K562 (cell line): ENCODE results near the gene SLCO3A1. TPM values are rescaled to one million over a fixed set of nuclear protein-coding genes. Genes with fewer than 3 reads are reported as not detected.

Source experiments
- ATAC-seq: fragments of 200-7000 bp; cut with Tn5 transposase; 3 replicates; pipeline ENCODE4 v1.9.1; 2020; ENCODE audit warnings: moderate library complexity
- BruUV-seq: library from RNA; stranded (reverse); fragments of 400-500 nt; replicated peaks from 2 replicates; lab custom pipeline; 2021; lab: Mats Ljungman, UMichigan
- CTCF ChIA-PET: fragments of 300-600 bp; formaldehyde crosslinking; extraction: SDS; loops from one replicate; lab custom pipeline; 2021; ENCODE audit warnings: low intra/inter-chr PET ratio; lab: Yijun Ruan, JAX
- POLR2A ChIA-PET: fragments of 300-600, 350-650 bp; sonication (Branson Sonifier 250); formaldehyde crosslinking; extraction: SDS; loops from one replicate; lab custom pipeline; 2021; ENCODE audit warnings: antibody characterized with exemption, inconsistent platforms; lab: Yijun Ruan, JAX
- DNase-seq, 4 experiments: peaks; one replicate each; pipeline versions ENCODE4 v3.0.0 to v3.0.0-alpha.2; 2011 to 2018; ENCODE audit warnings: low spot score in 3 of 4, mixed read lengths in 3 of 4; ENCODE audit errors: extremely low read depth in 1 of 4
- FAIRE-seq: peaks from 2 replicates; lab custom pipeline; 2011; peaks lifted over from hg19 to GRCh38; lab: Jason Lieb, UNC
- H2AFZ ChIP-seq: 2 replicates; pipeline ENCODE4 v1.6.0; 2011; ENCODE audit warnings: low read depth, low read length, control low read depth, inconsistent platforms
- H3K27ac ChIP-seq: fragments of 200-600 bp; 3 replicates; pipeline ENCODE4 v1.8.0; 2011; ENCODE audit warnings: low read depth, mild to moderate bottlenecking, control low read depth, inconsistent platforms, low read length, moderate library complexity, mixed read lengths; ENCODE audit errors: extremely low read depth
- H3K27me3 ChIP-seq, 2 experiments: fragments of 300-600 bp in 1 of 2; 2 replicates in 1 of 2; 3 replicates in 1 of 2; pipeline versions ENCODE4 v1.6.0 to v1.8.0; 2011; ENCODE audit warnings: inconsistent platforms in 2 of 2, low read length in 2 of 2, mild to moderate bottlenecking in 1 of 2, mixed read lengths in 1 of 2, moderate library complexity in 1 of 2; ENCODE audit not compliant: control insufficient read depth in 2 of 2, insufficient read depth in 2 of 2
- H3K36me3 ChIP-seq: fragments of 300-600 bp; 3 replicates; pipeline ENCODE4 v1.8.0; 2011; ENCODE audit warnings: mild to moderate bottlenecking, low read length, inconsistent platforms; ENCODE audit not compliant: control insufficient read depth, insufficient read depth
- H3K4me1 ChIP-seq, 2 experiments: fragments of 200-600 bp in 1 of 2; replicated peaks in 1 of 2; 2 replicates in 1 of 2; 3 replicates in 1 of 2; pipeline versions ENCODE4 v1.5.1 to v1.8.0; 2011; ENCODE audit warnings: inconsistent platforms in 2 of 2, low read length in 2 of 2, mild to moderate bottlenecking in 1 of 2, mixed read lengths in 1 of 2, moderate library complexity in 1 of 2; ENCODE audit not compliant: control insufficient read depth in 2 of 2, insufficient read depth in 2 of 2
- H3K4me2 ChIP-seq: 2 replicates; pipeline ENCODE4 v1.6.1; 2011; ENCODE audit warnings: low read length, control low read depth, inconsistent platforms, mixed read lengths; ENCODE audit not compliant: insufficient read depth
- H3K4me3 ChIP-seq: fragments of 200-600 bp; sonication (generic), shearing (Covaris generic); 2 replicates; pipeline ENCODE4 v1.5.1; 2016; ENCODE audit warnings: control low read depth, inconsistent platforms
- H3K79me2 ChIP-seq: fragments of 200-600 bp; 3 replicates; pipeline ENCODE4 v1.8.0; 2011; ENCODE audit warnings: low read length, inconsistent platforms; ENCODE audit not compliant: control insufficient read depth, insufficient read depth
- H3K9ac ChIP-seq, 2 experiments: 2 replicates each; pipeline versions ENCODE4 v1.6.0 to v1.6.1; 2011; ENCODE audit warnings: low read depth in 2 of 2, low read length in 2 of 2, control low read depth in 1 of 2, inconsistent platforms in 1 of 2, mild to moderate bottlenecking in 1 of 2, mixed read lengths in 1 of 2; ENCODE audit not compliant: insufficient read depth in 1 of 2
- H3K9me1 ChIP-seq: one replicate; pipeline ENCODE4 v1.6.0; 2011; ENCODE audit warnings: inconsistent platforms, mild to moderate bottlenecking, low read length, moderate library complexity; ENCODE audit not compliant: control insufficient read depth, insufficient read depth
- H3K9me3 ChIP-seq: replicated peaks from 2 replicates; pipeline ENCODE4 v1.5.1; 2011; ENCODE audit warnings: low read depth, low read length, inconsistent platforms; ENCODE audit not compliant: control insufficient read depth, insufficient read depth
- H4K20me1 ChIP-seq: replicated peaks from 2 replicates; pipeline ENCODE4 v1.6.1; 2011; ENCODE audit warnings: low read length, inconsistent platforms, mixed read lengths; ENCODE audit not compliant: control insufficient read depth, insufficient read depth
- ADNP ChIP-seq: fragments of 200-800 bp; sonication (Bioruptor generic); IDR thresholded peaks from 2 replicates; pipeline ENCODE4 v1.6.1; 2016; ENCODE audit warnings: missing genetic modification characterization, missing compliant biosample characterization
- CSDE1 ChIP-seq, 2 experiments: fragments of 450-650 bp; IDR thresholded peaks; 2 replicates each; pipeline ENCODE4 v1.6.1; 2016; ENCODE audit warnings: mild to moderate bottlenecking in 1 of 2
- E2F6 ChIP-seq, 2 experiments: IDR thresholded peaks; 2 replicates each; pipeline ENCODE4 v1.6.1; 2011; ENCODE audit warnings: borderline replicate concordance in 1 of 2, control low read depth in 1 of 2, low read depth in 1 of 2, low read length in 1 of 2, mild to moderate bottlenecking in 1 of 2, mixed read lengths in 1 of 2, moderate library complexity in 1 of 2; ENCODE audit not compliant: insufficient read depth in 1 of 2, insufficient read length in 1 of 2, poor library complexity in 1 of 2, severe bottlenecking in 1 of 2; ENCODE audit errors: extremely low read depth in 1 of 2
- GATA2 ChIP-seq: sonication (generic); formaldehyde crosslinking; IDR thresholded peaks from 2 replicates; pipeline ENCODE4 v1.4.0; 2020; ENCODE audit warnings: mild to moderate bottlenecking, missing genetic modification reagents
- MEIS2 ChIP-seq: fragments of 450-650 bp; IDR thresholded peaks from 2 replicates; pipeline ENCODE4 v1.6.1; 2014; ENCODE audit warnings: mild to moderate bottlenecking; ENCODE audit not compliant: partially characterized antibody
- RBM34 ChIP-seq: fragments of 200-400 bp; formaldehyde crosslinking; IDR thresholded peaks from 2 replicates; pipeline ENCODE4 v1.6.1; 2018; ENCODE audit warnings: low read length, borderline replicate concordance; ENCODE audit not compliant: insufficient read depth
- SRF ChIP-seq, 2 experiments: fragments of 250-450, 450-650 bp in 1 of 2; sonication (Bioruptor Pico) in 1 of 2; sonication (generic) in 1 of 2; formaldehyde crosslinking; IDR thresholded peaks; 2 replicates each; pipeline versions ENCODE4 v1.5.0 to v1.5.1; 2020 to 2022; ENCODE audit warnings: mild to moderate bottlenecking in 1 of 2, missing genetic modification reagents in 1 of 2
- WHSC1 ChIP-seq: IDR thresholded peaks from one replicate; pipeline ENCODE4 v1.6.1; 2012; ENCODE audit warnings: low read length, control low read depth, inconsistent platforms
- ZKSCAN3 ChIP-seq: fragments of 250-450 bp; sonication (Bioruptor Pico); IDR thresholded peaks from 2 replicates; pipeline ENCODE4 v1.4.0; 2020
- ZNF280A ChIP-seq: fragments of 450-650 bp; IDR thresholded peaks from 2 replicates; pipeline ENCODE4 v1.6.1; 2018; ENCODE audit warnings: mild to moderate bottlenecking, low read depth; ENCODE audit not compliant: partially characterized antibody
- WGBS: fragments of 100-300 bp; shearing (Covaris generic); methylation state at CpG from one replicate; pipeline ENCODE4 v1.1.6; 2016; ENCODE audit warnings: low coverage, mixed read lengths; ENCODE audit not compliant: insufficient coverage; ENCODE audit errors: missing lambda C conversion rate; 5-methylcytosine and 5-hydroxymethylcytosine counted together
- in situ Hi-C: fragments of 300-500 bp; cut with MboI; formaldehyde crosslinking; loops from 4 replicates; pipeline ENCODE4 v1.15.0; 2018; ENCODE audit warnings: inconsistent platforms, mixed read lengths
- intact Hi-C: fragments of 100-400 bp; cut with micrococcal nuclease; formaldehyde crosslinking; loops from 2 replicates; pipeline ENCODE4 v1.14.2; 2022
- polyA plus RNA-seq, 8 experiments: library from polyadenylated mRNA; depleted of rRNA in 4 of 8; stranded (reverse) in 5 of 8; unstranded in 3 of 8; fragments of >200 nt; fragmentation: Nextera tagmentation in 2 of 8; fragmentation: Illumina TruSeq in 1 of 8; extraction: Ambion mirVana in 2 of 8; extraction: Trizol in 1 of 8; gene quantifications; 2 replicates each; pipeline versions ENCODE4 v1.2.1 to v1.2.3, GENCODE V29; 2011 to 2014; ENCODE audit warnings: inconsistent platforms in 1 of 8, missing spikeins in 1 of 8
- total RNA-seq, 7 experiments: library from RNA; depleted of rRNA in 6 of 7; stranded (reverse); fragments of >200 nt in 6 of 7; fragmentation: Illumina TruSeq in 2 of 7; extraction: Trizol in 2 of 7; gene quantifications; 2 replicates each; pipeline versions ENCODE4 v1.2.1 to v1.2.3, GENCODE V29; 2011 to 2021; ENCODE audit warnings: low replicate concordance in 1 of 7

The SLCO3A1 gene
- total and polyA plus RNA-seq, 9 of the 15 experiments (the other 6 are each of a cell fraction or from before 2014, with no cell fraction given): 0.01 to 0.84 (median 0.06) TPM; not detected in 3

GRCh38 chr15:91896341-91897055 is 43.0 kb downstream of the SLCO3A1 start:
- ChIA-PET CTCF (no interaction called here), POLR2A (no interaction called here)
- H3K36me3 ChIP-seq: no peaks in the 10 kb centered on the region
- peaks cover 0 to 7% of the 10 kb centered on the region in 2 experiments; a peak in 1 of 5 replicates for H3K27me3 ChIP-seq
- H3K9me1 ChIP-seq: no peaks in the 10 kb centered on the region
- no peaks in the 10 kb centered on the region for H4K20me1 ChIP-seq
- no peak overlapping the region for H2AFZ ChIP-seq
- in situ Hi-C loops: no loop called here
- H3K4me3 ChIP-seq: no peak overlapping the region
- no peak overlapping the region for H3K27ac ChIP-seq
- no peaks in the 10 kb centered on the region for H3K9me3 ChIP-seq
- no peak for TF ChIP-seq CSDE1 (IDR thresholded peaks at IDR 0.05)
- no peak for TF ChIP-seq ZNF280A
- TF ChIP-seq MEIS2: no peak
- TF ChIP-seq SRF (CRISPR knock-in tag; IDR thresholded peaks at IDR 0.05): no peak
- no peak for TF ChIP-seq ADNP (tag)
- TF ChIP-seq WHSC1: no peak
- TF ChIP-seq ZKSCAN3 (CRISPR knock-in tag): no peak
- no peak for TF ChIP-seq RBM34
- no peak for TF ChIP-seq E2F6 (IDR thresholded peaks at IDR 0.05; ENCODE audit: borderline replicate concordance in 1 of 2, extremely low read depth in 1 of 2, insufficient read depth in 1 of 2, insufficient read length in 1 of 2, low read depth in 1 of 2, low read length in 1 of 2, poor library complexity in 1 of 2, severe bottlenecking in 1 of 2)
- TF ChIP-seq GATA2 (CRISPR knock-in tag): no peak
- TF ChIP-seq, all 486 proteins: peak for 0
- DNase-seq (no peak), FAIRE-seq (no peak), ATAC-seq (no peak)
- no peaks in the 10 kb centered on the region for H3K4me1 ChIP-seq
- no peaks in the 10 kb centered on the region for H3K79me2 ChIP-seq
- intact Hi-C loops: no loop called here
- no peak overlapping the region for H3K9ac ChIP-seq
- no TSS peak for BruUV-seq
- 2% methylated on average over 5 of the region's 5 CpGs for WGBS
- no peak overlapping the region for H3K4me2 ChIP-seq
